Lower lobe of right lung (tissue), 2 donors: ENCODE measurements around the gene CNOT1. TPM values are rescaled to one million over a fixed set of nuclear protein-coding genes. Genes with fewer than 3 reads are reported as not detected.

Experiments used
- ATAC-seq, 2 donors: fragments of 200-7000 bp; cut with Tn5 transposase; one replicate each; pipeline ENCODE4 v1.9.1; 2020 to 2022; ENCODE audit warnings: mild to moderate bottlenecking in 2 of 2, moderate library complexity in 2 of 2
- DNase-seq: peaks from one replicate; pipeline ENCODE4 v3.0.0-alpha.2; 2020
- H3K27ac ChIP-seq: fragments of 200-600 bp; one replicate; pipeline ENCODE4 v1.8.0; 2022
- H3K27me3 ChIP-seq: fragments of 200-600 bp; one replicate; pipeline ENCODE4 v1.8.0; 2022; ENCODE audit warnings: low read depth
- H3K36me3 ChIP-seq: fragments of 200-600 bp; one replicate; pipeline ENCODE4 v1.8.0; 2022; ENCODE audit warnings: mild to moderate bottlenecking
- H3K4me1 ChIP-seq: fragments of 200-600 bp; one replicate; pipeline ENCODE4 v1.8.0; 2022
- H3K4me3 ChIP-seq: fragments of 200-600 bp; one replicate; pipeline ENCODE4 v1.8.0; 2022; ENCODE audit warnings: mild to moderate bottlenecking
- H3K9me3 ChIP-seq: fragments of 200-600 bp; one replicate; pipeline ENCODE4 v1.8.0; 2022
- CTCF ChIP-seq: fragments of 200-600 bp; IDR thresholded peaks from one replicate; pipeline ENCODE4 v1.8.0; 2022; ENCODE audit warnings: antibody characterized with exemption, mild to moderate bottlenecking
- intact Hi-C: fragments of 100-400 bp; cut with DNase I; formaldehyde crosslinking; loops from one replicate; pipeline ENCODE4 v1.11.0; 2022
- total RNA-seq: library from RNA; stranded (reverse); fragmentation: NEBNext Ultra II Directional; extraction: Animal tissue kit (Norgen Biotek cat#: 25700); gene quantifications from one replicate; pipeline ENCODE4 v1.2.1, GENCODE V29; 2021
- donor health status: DM: no; HTN: yes; CAD: no; lungs with severe emphysema.

CNOT1 gene
- total RNA-seq, 1 donor from 2014 or later, result 172 TPM

GRCh38 chr16:58588406-58588805 lies 41.2 kb downstream of the CNOT1 start:
- no peak for ATAC-seq
- H3K27ac ChIP-seq, result no peak overlapping the region
- H3K4me3 ChIP-seq, result no peak overlapping the region
- no peak for DNase-seq
- peaks cover 92% of the 10 kb centered on the region for H3K36me3 ChIP-seq
- H3K9me3 ChIP-seq, result no peaks in the 10 kb centered on the region
- TF ChIP-seq CTCF, result no peak
- H3K27me3 ChIP-seq, result no peaks in the 10 kb centered on the region
- intact Hi-C loops, result no loop called here
- H3K4me1 ChIP-seq, result no peaks in the 10 kb centered on the region

GRCh38 chr16:58586340-58587030 lies 43.1 kb downstream of the CNOT1 start:
- Histone ChIP-seq H3K36me3 (peaks cover 97% of the 10 kb centered on the region), H3K27me3 (no peaks in the 10 kb centered on the region), H3K9me3 (no peaks in the 10 kb centered on the region), H3K4me1 (no peaks in the 10 kb centered on the region), H3K27ac (no peak overlapping the region), H3K4me3 (no peak overlapping the region)
- no peak for TF ChIP-seq CTCF
- DNase-seq (no peak), ATAC-seq (no peak)
- intact Hi-C loops, result no loop called here

GRCh38 chr16:58584831-58585505 lies 44.7 kb downstream of the CNOT1 start:
- H3K9me3 ChIP-seq, result no peaks in the 10 kb centered on the region
- no peak overlapping the region for H3K27ac ChIP-seq
- intact Hi-C loops, result no loop called here
- ATAC-seq (no peak), DNase-seq (no peak)
- H3K27me3 ChIP-seq, result no peaks in the 10 kb centered on the region
- H3K4me1 ChIP-seq, result no peaks in the 10 kb centered on the region
- no peak overlapping the region for H3K4me3 ChIP-seq
- H3K36me3 ChIP-seq, result peaks cover 97% of the 10 kb centered on the region
- no peak for TF ChIP-seq CTCF

GRCh38 chr16:58582971-58583765 lies 46.5 kb downstream of the CNOT1 start:
- DNase-seq, result no peak

More at GRCh38 chr16:58582971-58583765, 46.5 kb downstream of the CNOT1 start:
- Histone ChIP-seq H3K27ac (no peak overlapping the region), H3K4me1 (no peaks in the 10 kb centered on the region), H3K36me3 (peaks cover 97% of the 10 kb centered on the region), H3K9me3 (no peaks in the 10 kb centered on the region), H3K27me3 (no peaks in the 10 kb centered on the region), H3K4me3 (no peak overlapping the region)
- intact Hi-C loops, result no loop called here
- no peak for TF ChIP-seq CTCF
- no peak for ATAC-seq
